DMS114 treated with DMSO at 0.1 percent for 48 hours (cell line): ENCODE data around the gene TXNRD2.

Experiments used
- DNase-seq: peaks from one replicate; lab custom pipeline; 2025; ENCODE audit not compliant: unreplicated experiment; lab: John Stamatoyannopoulos, UW

The TXNRD2 gene

DNA sequence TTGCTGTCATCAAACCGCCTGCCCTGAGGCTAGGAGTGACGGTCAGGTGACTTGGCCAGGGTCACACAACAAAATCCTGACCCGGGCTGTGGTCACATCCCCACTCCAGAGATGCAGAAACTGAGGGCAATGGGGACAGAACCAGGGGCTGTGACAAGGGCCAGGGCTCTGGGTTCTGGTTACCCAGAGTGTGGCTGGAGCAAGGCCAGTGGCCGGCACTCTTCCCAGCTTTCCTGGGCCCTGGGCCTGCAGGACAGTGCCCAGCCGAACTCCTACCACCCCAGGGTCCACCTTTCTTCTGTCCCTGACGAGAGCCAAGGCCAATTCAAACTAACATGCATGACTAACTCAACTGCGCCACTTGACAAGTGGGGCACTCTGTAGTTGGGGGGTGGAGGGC is 39.1 kb upstream of the TXNRD2 start:
- DNase-seq: no peak

DNA sequence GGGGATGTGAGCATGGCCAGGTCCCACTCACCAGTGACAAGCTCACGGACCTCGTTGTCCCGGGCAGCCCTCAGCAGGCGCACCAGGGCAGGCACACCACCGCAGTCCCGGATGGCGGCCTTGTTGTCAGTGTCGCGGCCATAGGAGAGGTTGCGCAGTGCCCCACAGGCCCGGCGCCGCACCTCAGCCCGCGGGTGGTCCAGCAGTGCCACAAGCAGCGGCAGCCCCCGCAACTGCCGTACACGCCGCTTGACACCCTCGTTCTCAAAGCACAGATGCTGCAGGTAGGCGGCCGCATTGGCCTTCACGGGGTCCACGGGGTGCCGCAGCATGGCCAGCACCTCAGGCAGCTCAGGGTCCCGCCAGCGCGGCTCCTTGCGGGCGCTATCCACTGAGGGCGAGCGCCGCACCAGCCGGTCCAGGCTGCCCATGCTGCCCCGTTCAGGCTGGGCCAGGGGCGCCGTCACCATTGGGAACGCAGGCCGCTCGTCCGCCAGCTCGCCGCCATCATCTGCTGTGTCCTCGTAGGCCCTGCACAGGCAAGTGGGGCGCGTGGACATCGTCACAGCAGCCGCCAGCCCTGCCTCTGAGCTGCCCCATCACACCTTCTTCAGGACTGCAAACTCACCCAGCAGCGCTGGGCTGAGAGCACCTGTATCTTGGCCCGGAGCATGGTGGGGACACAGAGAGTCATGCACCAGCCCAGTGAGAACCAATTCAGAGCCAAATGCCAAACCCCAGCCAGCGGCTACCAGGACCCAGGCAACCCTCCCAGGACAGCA is 38.3 kb upstream of the TXNRD2 start:
- no peak for DNase-seq

DNA sequence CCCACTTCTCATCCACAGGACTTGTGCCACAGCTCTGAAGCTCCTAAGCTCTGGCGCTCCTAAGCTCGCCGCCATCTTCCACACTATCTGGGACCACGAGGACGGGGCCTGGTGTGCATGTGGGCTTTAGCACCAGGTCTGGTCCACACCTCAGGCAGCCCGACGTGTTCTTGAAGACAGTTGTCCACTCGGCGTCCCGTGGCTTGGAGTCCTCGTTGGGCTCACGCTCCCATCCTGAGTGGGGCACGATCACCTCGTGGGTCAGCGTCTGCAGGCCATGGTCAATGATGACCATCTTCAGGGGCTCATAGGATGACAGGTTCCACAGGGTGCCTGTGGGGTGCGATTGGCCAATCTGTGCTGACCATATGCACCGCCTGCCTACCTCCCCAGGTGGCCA is 37.1 kb upstream of the TXNRD2 start:
- no peak for DNase-seq

DNA sequence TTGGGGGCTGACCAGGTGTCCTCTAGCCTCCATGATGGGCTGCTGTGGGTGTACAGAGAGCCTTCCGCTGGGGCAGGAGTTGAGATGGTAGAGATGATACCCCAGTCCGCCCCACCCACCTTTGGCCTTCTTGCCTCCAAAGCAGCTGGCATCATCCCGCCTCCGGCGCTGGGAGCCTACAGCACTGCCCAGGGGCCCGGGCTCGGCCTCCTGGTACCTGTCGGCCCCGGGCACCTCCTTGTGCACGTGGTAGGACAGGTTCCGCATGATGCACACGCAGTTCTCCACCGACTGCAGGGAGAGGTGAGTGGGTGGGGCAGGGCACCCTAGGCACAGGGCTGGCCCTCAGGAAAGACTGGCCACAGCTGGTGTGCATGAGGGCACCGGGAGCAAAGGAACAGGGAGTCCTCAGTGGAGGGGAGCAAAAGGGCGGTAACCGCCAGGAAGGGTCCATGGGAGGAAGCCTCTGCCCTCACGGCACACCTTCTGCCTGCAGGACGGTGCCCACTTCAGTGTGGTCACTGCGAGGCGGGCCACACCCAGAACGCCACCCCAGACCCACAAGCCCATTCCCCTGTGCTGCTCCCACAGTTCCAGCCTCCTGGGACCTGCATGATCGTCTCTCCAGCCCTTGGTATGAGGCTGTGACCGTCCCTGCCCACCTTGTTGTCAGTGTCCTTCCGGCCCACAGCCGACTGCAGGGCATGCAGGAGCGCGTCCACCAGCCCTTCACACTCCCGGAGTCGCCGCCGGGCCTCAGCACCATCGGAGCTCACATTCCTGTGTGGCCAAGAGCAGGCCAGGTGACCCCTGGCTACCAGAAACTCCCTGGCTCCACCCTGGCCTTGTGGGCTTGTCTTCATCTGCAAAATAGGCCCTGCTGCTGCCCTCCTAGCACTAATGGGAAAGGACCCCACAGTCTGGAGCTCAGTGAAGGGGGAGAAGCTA is 36.0 kb upstream of the TXNRD2 start:
- DNase-seq: no peak

DNA sequence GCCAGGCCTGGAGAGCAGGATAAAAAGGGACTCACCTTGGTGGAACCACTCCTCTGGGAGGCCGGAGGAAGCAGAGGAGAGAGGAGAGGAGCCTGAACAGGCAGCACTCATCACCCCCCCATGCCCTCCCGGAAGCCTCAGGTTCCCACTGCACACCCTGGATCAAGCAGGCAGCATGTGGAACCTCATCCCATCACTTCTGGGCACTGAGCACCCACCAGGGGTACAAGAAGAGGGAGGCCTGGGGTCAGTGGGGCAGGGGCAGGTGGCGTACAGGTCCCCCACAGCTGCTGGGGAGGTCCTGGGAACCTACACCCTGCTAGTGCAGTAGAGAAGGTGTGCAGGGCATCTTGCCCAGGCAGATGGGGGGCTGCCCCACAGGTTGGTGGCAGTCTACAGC is 35.1 kb upstream of the TXNRD2 start:
- no peak for DNase-seq

DNA sequence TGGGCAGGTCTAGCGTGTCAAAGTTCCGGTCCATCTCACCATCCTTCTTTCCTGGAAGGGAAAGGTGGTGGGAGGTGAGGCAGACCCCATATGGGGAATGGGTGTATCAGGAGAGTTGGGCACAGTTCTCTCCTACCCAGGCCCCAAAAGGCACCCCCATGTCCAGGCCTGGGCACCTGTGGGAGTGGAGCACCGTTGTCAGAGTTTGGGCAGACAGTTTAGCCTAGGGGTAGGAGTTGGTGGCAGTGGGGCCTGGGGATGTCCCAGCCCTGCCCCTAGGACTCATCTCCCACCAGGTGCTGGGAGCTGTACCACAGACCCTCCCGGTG is 34.1 kb upstream of the TXNRD2 start:
- DNase-seq: no peak

DNA sequence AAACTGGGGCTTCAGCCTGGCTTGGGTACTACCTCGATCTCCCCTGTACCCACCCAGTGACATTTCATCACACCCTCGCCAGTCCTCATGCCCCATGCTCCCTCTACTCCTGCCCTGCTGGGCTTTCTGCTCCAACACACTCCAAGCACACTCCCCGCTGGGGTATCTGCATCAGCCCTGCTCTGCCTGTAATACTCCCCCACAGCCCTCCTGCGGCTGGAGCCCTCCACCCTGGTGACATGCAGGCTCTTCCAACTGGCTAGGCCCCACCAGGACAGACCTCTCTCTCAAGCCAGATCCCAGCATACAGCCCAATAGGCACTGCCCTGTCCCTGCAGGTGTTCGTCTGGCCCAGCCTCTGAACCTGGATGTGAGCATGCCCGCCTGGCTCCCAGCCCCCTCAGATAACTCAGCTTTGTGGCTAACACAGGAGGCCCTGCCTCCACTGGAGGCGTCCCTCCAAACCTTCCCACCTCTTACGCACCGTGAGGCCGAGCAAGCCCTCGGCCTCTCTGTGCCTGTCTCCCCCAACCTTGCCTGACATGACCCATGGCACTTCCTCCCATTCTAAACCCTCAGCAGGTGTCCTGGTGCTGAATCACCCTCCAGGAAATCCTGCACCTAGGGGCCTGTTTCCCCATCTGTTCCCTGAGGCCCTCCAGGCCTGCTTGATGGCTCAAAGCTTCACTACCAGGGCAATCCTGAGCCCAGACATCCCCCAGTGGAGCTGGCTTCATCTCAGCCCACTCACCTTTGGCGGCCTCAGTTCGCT is 33.5 kb upstream of the TXNRD2 start:
- no peak for DNase-seq

DNA sequence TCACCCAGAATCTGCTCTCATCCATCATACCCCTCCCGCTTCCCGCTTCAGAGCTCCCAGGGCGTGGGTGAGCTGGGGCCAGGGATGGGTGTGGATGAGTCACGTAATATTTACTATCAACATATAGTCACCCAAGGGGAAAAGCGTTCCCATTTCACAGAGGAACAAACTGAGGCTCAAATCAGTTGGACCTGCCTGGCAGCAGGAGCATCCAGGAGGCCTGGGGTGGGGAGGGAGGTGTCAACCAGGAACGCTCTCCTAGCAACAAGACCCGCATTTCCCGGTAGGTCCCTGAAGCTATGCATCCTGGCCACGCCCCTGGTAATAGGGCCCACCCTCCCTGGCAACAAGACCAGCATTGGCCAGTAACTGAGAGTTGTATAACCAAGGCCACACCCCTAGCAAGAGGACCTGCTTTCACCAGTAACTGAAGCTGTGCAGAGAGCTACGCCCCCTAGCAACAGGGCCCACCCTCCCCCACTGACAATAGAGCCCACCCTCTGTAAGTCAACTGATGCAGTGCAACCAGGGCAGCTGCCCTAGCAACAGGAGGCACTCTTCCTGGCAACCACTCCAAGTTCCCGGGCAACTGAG is 32.7 kb upstream of the TXNRD2 start:
- no peak for DNase-seq

DNA sequence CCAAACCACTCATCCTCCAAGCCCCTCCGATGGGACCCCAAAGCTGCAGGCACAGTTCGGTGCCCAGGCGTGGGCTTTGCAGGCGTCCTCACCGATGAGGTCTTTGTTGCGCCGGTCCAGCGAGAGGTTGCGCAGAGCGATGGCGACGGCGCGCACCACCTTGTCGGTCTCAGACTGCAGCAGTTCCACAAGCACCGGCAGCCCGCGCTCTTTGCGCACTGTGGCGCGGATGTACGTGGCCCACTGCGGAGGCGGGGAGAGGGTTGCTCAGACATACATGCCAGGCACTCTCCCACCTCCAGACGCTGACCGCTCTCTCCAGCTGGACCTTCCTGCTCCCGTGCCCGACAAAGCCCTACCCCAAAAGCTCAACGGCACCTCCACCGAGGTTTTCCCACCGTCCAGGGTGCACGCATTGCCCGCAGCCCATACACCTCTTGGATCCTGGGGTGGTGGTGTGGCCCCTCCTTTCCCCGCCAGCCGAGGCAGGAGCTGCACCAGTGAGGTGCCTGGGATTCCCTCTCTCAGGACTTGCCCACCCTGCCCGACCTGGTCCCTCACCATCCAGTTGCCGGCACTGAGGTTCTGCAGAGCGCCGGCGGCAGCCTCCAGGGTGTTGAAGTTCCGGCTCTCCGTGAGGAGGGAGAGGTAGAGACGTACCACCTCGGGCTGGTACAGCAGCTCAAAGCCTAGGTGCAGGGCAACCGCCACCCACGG is 32.1 kb upstream of the TXNRD2 start:
- DNase-seq: no peak

DNA sequence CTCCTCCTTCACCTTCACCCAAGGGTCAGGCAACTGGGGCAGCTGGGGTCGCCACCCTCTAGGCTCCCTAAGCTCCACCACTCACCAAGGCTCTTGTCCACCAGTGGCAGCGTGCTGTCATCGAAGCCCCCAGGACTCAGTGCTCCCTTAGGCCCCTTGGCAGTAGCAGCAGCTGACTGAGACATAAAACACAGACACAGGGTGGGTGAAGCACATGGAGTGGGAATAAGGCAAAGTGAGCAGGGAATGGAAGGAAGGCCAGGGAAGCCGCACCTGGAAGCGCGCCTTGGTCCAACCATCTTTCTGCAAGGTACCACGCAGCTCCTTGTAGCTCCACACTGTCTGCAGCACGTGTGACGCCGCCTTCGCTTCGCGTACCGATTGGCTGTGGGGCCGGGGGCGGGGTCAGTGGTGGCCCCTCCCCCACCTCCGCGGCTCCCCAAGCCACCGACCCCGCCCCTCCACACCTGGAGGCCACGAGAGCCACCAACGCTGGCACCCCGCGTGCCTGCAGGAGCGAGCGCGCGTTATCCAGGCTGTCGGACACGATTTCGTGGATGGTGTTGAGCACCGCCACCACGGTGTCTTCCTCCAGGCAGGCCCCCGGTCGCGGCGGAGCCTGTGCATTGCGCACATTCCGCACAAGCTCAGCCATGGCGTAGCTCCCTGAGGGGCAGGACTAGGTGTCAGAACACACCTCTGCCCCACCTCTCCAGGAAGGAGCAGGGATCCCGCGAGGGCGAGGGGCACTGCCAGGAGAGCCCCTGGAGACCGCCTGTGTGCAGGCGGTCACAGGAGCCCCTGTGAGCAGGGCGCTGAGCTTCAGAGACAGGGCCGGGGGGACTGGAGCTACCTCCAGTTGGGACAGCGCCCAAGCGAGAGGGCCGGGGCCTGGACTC is 31.3 kb upstream of the TXNRD2 start:
- DNase-seq: no peak

DNA sequence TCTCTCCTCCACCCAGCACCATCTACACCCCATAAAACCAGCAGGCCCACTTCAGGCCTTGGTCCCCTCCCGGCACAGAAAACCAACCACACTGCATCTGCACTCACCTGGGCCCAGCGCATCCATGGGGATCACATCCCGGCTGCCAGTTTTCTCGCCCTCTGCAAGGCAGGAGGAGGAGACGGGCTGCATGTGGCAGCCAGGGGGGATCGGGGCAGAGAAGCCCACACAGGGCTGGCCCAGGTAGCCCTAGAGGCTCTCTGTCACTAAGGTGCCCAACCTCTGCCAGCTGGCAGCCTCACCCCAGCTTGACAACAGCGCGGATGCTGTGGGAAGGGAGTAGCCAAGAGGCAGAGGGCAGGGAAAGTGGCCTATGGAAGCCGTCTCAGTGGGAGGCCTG is 30.6 kb upstream of the TXNRD2 start:
- no peak for DNase-seq

DNA sequence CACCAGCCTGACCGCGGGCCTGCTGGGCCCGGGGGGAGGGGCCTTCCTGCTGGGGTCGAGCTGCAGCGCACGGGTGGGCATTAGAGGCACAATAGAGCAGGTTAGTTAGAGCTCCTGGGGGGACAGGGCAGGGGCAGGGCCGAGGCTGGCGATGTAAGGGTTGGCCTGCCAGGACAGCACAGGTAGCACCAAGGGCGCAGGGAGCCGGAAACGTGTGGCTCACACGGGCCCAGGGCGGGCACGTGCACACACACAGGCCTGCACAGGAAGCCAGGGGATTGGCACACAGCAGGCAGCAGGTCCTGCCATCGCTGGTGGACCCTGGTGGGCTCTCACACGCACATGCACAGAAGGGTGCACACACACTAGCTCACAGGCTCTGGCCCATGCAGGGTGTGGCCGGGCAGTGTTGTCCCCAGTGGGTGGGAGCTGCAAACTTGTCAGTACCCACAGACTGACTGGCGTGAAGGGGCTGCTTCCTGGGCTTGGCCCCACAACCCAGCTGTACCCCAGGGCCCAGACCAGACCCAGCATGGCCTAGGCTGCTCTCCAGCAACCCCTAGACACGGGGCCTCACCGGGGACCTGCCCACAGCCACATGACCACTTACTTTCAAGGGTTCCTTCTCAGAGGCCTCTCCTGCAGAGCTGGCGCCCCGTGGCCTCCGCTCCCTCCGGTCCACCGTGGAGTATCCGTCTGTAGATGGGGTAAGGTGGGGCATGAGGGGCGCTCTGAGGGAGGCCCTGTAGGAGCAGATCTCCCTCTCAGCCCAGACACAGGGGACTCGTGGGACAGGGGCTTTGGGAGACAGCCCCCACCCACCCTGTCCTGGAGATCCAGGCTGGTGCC is 29.9 kb upstream of the TXNRD2 start:
- DNase-seq: no peak

DNA sequence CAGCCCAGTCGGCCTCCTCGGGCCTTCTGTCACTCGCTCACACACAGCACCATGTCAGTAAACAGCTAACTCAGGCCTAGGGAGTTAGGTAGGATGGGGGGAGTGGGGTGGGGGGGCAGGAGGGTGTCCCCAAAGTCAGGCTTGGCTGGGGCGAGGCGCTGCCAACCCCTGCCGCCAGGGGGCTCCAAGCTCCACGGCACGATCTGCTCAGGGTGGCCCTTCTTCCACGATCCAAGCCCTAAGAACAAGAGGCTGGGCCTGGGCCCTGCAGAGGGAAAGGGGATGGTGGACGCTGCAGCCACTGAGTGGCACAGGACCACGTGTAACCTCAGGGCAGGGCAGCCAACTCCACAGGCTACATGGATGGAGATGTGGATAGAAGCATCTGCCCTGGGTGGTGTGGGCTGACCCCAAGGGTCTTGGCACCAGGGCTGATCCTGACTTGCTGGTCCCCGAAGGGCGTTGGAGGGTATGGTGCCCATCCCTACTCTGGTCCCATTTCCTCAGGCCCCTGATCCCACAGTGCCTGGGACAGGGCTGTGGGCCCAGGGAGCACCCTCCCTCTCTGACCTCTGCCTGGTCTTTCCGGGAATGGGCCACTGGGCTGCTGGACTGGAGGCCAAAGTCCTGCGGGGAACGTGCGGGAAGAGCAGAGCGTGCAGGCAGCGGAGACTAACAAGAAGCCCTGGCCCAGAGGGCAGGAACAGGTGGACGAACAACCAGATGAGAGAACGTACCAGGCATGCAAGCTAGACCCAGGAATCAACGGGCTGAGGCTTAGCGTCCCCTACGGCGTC is 29.1 kb upstream of the TXNRD2 start:
- DNase-seq: no peak

DNA sequence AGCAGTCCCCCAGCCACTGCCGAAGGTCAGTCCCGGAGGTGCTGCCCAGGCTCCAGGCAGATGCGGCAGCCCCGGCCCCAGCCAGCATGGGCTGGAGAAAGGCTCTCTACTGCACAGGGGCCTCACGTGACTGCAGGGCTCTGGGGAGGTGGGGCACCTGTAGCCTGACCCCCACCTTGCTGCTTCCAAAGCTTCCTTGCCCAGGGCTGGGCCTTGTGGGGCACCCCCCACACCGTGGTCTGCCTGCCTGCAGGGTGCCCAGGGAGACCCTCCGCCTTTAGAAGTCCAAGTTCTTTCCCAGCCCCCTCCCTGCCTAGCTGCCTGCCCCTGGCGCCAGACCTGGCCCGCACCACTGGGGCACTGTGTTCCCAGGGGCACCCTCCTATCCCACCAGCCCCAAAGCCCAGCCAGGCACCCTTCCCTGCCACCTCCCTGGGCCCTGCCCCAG is 28.4 kb upstream of the TXNRD2 start:
- DNase-seq: no peak

DNA sequence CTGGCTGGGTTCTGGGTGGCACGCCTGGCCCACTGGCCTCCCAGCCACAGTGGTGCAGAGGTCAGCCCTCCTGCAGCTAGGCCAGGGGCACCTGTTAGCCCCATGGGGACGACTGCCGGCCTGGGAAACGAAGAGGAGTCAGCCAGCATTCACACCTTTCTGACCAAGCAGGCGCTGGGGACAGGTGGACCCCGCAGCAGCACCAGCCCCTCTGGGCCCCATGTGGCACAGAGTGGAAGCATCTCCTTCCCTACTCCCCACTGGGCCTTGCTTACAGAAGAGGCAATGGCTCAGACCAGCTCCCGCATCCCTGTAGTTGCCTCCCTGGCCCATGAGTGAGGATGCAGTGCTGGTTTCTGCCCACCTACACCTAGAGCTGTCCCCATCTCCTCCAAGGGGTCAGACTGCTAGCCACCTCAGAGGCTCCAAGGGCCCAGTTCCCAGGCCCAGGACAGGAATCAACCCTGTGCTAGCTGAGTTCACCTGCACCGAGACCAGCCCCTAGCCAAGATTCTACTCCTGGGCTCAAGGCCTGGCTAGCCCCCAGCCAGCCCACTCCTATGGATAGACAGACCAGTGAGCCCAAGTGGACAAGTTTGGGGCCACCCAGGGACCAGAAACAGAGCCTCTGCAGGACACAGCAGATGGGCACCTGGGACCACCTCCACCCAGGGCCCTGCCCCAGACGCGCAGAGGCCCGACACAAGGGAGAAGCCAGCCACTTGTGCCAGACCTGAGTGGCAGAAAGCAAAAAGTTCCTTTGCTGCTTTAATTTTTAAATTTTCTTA is 27.7 kb upstream of the TXNRD2 start:
- no peak for DNase-seq

DNA sequence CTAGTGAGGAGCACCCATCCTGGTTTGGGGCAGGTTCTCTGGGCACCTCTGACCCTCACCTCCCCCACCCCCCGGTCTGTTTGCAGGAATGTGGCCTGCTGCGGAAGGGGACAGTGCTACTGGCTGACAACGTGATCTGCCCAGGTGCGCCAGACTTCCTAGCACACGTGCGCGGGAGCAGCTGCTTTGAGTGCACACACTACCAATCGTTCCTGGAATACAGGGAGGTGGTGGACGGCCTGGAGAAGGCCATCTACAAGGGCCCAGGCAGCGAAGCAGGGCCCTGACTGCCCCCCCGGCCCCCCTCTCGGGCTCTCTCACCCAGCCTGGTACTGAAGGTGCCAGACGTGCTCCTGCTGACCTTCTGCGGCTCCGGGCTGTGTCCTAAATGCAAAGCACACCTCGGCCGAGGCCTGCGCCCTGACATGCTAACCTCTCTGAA is 26.9 kb upstream of the TXNRD2 start:
- DNase-seq: no peak

DNA sequence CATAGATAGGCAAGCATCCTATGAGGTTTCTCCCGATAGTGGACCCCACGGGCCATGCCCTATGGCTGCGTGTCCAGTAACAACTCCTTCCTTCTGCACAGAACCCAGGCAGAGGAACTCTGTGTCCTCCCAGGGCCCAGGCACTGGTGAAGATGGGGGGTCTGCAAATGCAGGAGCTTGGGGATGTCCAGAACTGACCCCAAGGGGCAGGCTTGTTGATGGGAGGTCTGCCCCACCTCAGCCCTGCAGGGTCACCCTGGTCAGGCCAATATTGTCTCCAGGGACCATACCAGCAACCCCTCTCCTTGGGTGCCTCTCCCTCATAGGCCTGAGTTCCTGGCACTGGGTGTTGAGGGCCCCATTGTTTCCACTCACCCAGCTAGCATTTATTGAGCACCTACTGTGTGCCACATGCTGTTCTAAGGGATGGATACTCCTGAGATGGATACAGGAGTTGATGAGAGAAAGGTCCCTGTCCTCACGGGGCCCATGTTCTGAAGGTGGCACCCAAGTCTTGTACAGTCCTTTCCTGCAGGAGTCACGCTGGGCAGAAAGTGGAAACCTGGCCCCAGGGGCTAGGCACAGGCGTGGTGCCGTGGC is 26.3 kb upstream of the TXNRD2 start:
- DNase-seq: no peak
